GM21367 (cell line): ENCODE measurements around the gene TRMT1.

Source experiments
- ATAC-seq: cut with Tn5 transposase; IDR thresholded peaks from one replicate; pipeline ENCODE4 v1.9.1; 2021; ENCODE audit not compliant: unreplicated experiment

TRMT1 gene

DNA sequence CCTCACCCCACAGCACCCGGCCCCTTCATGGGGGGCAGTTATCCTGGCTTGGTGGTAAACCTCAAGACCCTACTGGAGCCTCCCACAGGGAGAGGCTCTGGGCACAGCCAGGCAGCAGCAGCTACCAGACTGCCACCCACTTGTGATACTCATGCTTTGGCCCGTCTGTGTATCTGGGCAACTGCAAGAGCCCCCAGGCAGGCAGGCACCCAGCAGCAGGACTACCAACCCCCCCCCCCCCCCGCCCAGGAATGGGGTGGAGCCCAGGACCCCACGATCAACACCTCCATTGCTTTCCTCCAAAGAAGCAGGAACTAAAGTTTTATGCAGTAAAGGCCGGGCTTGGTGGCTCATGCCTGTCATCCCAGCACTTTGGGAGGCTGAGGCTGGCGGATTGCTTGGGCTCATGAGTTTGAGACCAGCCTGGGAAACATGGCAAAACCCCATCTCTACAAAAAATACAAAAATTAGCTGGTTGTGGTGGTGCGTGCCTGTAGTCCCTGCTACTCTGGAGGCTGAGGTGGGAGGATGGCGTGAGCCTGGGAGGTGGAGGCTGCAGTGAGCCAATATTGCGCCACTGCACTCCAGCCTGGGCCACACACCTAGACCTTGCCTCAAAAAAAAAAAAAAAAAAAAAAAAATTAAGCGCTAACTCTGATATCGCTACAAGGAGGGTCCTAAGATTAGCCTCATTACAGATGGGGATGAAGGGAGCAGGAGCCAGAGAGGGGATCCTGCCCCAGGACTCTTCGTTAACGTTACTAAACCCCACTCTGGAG, 12.8 kb downstream of the TRMT1 start:
- no peak for ATAC-seq

DNA sequence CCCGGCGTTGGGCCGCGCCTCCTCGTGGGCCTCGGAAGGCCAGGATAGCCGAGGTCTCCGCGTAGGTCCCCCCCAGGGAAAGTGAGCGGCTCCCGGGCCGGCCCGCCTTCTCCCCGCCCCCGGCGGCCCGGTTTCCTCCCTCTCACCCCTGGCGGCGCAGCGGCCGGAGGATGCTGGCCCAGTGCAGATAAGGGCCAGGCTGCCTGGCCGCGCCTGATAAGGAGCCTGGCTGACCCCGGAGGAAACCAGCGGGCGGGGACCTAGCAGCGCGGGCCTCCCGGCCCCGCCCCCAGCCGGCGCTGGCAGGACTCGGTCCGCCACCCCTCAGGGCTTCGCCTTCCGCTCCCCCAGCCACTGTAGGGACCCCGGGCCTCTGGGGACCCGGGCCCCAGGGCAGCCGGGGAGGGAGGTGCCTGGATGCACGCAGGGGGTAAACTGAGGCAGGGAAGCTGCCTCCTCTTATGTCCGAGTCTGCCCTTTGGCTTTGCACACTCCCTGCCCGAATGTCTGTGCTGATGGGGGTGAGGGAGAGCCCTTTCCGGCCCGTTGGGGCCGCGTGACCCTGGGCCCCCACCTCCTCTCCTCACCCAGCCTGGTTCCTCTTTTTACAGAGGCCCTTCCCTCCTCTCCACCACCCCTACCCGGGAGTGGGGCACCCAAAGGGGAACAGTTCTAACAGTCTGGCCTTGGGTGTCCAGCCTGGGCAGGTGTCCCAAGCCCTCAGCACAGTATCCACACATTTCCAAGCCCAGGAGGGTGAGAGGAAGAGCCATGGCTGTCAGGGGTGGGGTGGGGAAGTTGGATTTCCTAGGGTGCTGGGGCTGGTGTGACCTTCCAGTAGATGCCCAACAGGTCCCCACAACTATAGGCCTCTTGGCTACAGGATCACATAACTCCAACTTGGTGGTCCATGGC, 13.6 kb downstream of the TRMT1 start, which contains the start of gene LYL1:
Gene LYL1 (minus strand): TSS at position 193 of the 915 bp plus-strand sequence. CDS start 1,687 bp downstream, outside the sequence.
- no peak for ATAC-seq

DNA sequence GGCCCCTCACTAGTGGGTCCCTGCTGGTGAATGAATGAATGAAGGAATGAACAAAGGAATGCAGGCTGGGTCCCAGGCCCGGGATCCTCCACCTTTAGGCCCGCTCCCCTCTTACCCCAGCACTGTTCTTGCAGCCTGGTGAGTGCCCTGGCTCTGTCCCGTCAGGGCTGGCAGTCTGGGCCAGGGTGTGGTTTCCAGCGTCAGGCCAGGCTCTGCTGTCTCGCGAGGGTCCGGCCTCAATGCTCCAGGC, 14.2 kb downstream of the TRMT1 start:
- no peak for ATAC-seq

DNA sequence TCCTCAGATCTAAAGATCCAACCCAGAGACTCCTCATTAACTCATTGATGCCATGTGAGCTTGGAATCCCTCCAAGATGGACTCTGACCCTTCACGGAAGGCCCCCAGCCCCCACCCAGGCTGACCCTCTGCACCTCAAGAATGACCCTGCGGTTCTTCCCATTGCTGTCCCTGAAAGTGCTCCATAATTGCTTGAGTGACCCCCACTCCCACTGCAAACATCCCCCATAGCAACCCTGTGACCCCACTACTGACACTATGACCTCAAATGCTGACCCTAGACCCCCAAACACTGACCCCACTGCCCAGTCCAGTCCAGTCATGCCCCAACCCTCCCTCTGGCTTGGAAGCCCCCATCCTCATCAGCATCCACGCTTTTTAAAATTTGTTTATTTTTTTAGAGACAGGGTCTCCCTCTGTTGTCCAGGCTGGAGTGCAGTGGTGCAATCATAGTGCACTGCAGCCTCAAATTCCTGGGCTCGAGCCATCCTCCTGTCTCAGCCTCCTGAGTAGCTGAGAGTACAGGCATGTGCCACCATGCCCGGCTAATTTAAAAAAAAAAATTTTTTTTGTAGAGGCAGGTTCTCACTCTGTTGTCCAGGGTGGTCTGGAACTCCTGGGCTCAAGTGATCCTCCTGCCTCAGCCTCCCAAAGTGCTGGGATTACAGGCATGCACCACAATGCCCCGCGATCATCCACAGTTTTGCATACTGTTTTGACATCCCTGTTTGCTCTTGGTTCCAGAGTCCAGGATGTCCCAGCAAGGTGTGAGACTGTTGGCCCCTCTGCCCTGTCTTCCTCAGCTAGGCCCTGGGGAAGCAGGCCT, 14.7 kb downstream of the TRMT1 start:
- no peak for ATAC-seq

DNA sequence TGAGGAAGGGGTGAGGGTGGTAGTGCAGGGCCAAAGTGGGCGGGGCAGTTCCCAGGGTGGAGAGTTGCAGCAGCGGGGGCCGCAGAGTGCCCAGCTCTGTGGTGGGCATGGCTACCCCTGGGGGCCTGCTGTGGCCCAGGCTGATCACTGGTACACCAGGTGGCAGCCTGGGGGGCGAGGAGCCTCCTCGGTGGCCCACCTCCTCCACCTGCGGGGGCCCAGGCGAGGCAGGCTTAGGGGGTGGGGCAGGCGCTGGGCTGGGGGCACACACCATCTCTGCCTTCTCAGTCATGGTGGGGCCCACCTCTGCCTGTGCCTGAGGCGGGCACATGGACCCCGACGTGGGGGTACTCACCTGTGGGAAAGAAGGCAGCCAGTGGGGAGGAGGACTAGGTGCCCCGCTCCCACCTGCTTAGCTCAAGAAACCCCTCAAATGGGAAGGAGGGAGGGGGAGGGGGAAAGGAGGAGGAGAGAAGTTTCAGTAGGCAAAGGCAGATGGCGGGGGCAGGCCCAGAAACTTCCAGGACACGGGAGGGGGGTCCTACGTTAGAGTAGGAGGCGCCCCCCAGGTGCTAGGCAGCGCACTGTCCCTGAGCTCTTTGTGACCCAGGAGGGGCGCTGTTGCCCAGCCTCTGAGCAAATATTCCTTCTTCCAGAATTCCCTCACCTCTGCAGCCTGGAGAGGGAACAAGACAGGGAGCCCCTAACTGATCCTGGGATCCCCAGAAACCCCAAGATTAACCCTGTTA, 15.5 kb downstream of the TRMT1 start:
- no peak for ATAC-seq

DNA sequence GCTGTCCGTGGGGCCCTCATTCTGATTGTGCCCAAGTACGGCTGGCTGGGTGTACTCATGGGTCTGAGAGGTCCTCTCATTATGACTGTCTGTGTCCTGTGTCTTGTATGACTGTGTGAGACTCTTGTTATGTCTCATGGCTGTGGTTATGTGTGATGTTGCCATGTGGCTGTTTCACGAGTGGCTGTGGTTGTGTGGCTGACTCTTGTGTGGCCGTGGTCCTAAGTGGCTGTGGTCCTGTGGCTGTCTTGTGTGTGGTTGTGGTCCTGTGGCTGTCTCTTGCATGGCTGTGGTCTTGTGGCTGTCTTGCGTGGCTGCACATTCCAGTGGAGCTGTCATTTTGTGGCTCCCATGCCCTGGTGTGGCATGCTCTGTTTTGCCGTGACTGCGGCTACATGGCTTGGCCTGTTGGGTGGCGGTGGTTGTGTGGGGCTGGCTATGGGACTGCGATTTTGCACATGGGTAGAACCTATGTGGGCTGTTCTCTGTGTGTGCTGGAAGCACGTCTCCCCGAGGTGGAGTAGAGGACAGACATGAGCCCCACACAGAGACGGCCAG, 16.4 kb downstream of the TRMT1 start:
- ATAC-seq = no peak

DNA sequence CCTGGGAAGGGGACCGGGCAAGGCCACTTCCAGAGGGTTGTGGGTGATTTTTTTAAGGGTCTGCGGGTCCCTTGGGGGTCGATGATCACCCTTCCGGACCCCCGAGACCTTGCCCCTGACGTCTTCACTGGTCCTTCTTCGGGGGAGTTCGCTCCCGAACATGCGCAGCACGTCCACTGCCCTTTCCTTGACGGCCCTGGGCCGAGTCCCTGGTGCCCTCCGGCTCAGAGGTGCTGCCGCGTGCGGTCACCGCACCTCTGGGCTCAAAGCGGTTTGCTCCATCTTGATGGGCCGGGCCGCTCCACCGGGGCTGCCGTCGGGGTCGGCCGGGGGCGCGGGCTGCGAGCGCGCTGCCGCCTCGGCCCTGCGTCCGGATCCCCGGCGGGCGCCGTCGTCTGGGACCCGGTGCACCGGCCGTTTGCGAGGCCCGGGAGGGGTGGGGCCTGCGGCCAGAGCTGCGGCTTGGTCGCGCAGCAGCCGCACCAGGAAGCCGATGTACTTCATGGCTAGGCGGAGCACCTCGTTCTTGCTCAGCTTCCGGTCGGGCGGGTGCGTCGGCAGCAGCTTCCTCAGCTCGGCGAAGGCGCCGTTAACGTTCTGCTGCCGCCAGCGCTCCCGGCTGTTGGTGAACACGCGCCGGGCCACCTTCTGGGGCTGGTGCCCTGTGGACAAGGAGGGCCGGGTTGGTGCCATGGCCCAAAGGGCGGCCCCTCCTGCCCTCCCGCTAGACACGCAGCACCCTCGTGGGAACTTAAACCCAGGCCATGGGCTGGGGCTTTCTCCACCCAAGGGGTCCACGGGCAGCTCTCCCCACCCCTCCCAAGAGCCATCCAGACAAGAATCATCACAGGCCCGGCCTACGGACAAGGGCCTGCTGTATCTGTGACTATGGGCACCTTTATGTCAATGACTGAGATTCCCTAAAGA, 17.2 kb downstream of the TRMT1 start:
- no peak for ATAC-seq

DNA sequence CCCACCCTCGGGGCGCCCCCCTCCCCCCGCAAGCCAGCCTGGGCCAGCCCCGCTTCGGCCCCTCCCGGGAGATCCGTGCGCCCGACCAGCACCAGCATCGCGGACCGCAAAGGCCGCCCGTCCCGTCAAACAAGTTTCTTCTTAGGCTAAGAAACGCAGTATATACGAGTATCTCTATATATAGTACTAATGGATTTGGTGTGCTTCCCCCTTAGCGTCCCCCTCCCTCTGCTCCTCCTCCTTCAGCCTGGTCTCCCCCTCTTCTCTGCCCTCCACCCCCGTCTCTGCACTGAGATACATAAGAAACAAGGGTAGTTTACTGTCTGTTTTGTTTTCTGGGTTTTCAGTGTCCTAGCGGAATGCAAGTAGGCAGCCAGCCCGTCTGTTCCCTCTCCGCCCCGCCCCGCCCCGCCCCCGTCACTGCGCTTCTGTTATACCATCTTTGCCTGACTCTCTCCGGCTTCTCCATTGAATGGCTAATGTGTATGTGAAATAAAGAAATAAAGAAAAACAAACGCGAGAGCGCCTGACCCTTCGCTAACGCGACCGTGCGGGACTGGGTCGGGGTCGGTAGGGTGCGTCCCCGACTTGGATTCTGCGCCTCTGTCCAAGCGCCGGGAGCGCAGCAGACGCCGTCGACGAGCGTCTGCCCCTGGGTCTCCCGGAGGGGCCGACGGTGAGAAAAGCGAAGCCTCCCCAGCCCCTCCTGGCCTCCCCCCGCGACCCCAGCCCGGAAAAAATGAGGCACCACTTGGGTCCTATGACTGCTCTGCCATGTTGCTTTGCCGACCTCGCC, 18.1 kb downstream of the TRMT1 start:
- ATAC-seq = no peak

DNA sequence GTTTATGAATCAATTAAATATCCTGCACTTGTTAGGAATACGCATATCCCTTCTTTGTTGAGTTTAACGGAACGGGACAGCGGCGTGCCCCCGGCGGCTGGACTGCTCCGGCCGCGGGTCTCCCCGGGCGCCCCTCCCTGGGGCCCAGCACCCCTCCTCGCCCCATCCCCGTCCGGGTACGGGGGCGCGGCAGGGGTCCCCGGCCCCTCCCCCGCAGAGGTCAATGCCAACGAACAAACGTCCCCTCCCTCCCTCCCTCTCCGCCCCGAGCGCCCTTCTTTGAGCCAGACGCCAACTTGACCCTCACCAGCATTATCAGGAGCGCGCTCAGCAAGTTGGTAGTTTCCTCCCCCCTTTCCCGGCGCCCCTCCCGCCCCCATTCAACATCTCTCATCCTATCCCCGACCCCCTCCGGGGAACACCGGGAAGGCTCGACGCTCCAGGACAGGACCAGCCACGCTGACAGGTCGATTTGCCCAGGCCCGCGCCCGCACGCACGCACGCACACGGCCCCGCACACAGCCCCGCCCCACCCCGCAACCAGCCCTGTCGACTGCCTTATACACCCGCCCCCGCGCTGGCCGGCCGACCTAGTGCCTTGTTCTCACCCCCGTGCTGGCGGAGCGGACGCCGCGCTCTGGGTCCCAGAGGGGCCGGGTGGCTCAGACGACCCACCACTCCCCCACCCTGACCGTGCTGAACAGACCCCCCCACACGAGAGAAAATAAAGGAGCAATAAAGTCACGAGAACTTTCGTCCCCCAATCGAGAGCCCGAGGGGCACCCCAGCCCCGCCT, 18.9 kb downstream of the TRMT1 start:
- no peak for ATAC-seq

DNA sequence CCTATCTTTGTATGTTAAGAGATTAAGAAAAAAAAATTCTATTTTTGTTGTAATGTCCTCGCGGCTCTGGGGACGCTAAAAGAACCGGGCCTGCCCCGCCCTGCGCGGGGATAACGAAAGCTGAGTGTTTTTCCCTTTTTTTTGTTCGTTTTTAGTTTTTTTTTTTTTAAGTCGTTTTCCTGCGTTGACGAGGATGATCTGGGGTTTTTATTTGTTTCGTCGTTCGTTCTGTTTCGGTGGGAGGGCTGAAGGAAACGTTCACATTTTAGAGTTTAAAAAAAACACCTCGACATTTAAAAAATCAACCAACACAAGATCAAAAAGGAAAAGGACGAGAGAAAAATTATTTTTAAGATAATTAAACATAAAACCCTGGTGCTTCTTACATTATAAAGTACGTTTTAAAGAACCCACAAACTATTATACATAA, 19.5 kb downstream of the TRMT1 start:
- ATAC-seq = no peak

DNA sequence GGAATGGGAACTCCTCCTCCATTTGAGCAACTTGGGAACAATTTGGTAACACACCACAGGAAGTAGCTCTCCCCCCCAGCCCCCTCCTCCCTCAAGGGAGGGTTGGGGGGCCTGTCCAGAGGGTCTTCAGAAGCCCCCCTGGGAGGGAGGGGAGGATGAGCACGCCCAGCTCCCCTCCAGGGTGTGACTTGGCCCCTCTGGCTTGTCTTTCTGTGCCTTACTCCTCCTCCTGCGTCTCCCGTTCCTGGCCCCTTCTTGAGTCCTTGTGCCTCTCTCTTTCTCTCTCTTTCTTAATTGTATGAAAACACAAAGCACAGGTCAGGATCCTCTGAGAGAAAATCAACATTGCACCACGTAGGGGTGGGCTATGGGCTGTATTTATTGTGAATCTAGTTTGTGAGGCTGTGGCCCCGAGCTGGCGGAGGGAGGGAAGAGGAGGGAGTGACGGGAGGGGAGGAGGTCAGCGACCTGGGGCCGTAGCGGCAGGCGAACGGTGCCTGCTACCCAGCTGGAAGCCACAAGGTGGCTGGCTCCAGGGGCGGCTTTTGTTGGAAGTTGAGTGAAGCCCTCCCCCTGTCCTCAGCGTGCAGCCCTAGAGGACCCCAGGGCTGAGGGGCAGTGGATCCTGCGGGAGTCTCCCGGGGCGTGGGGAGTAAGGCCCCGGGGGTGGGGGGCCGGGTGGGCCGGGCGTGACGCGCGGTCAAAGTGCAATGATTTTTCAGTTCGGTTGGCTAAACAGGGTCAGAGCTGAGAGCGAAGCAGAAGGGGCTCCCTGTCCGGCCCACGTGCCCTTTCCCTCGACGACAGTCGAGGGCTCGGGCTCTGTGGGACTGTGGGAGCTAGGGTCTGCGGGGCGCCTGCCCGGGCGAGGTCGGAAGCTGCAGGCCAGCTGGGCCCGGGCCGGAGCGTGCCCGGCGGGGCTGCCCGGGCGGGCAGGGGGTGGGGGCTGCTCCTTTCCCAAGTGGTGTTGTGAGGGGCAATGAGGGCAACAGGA, 20.3 kb downstream of the TRMT1 start:
- no peak for ATAC-seq

DNA sequence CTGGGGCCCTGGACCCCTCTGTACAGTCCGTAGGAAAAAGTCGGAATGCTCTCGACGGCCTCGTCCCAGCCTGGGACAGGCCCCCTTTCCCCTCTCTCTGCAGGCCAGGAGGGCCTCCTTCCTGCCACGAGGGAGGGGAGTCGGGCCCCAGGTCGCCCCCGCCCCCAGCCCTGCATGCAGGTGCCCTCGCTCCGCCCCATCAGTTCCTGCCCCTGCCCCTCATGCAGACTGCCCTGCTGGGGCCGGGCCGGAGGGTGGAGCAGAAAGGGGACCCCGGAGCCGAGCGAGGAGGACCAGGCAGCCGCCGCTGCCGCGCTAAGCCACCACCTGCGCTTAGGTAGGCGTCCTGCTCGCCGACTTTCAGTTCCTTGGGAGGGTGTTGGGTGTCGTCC, 21.2 kb downstream of the TRMT1 start:
- no peak for ATAC-seq

DNA sequence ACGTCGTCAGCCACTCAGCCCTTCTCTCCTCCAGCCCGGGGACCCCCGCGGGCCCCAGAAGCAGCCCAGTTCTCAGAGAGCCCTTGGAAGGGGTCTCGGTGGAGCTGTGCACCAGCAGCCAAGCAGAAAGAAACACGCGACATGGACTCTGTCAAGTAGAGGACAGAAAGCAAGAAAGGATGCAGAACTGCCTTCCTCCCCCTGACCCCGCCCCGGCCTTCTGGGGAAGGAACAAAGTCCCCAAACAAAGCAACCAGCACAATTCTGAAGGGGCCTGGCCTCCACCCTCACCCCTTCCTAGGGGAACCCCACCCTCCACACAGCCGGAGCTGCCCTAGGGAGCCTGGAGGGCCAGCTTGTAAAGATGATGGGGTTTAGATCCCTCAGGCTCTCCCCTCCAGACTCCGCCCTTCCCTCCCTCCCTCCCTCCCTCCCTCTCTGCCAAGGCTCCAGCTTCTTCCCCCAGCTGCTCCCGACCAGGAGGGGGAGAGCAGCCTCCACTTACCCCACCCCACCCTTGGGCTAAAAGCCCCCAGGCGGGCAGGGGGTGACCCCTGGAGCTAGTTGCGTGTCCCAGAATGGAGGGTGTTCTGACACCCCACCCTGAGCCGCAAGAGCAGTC, 21.7 kb downstream of the TRMT1 start:
- ATAC-seq = no peak

DNA sequence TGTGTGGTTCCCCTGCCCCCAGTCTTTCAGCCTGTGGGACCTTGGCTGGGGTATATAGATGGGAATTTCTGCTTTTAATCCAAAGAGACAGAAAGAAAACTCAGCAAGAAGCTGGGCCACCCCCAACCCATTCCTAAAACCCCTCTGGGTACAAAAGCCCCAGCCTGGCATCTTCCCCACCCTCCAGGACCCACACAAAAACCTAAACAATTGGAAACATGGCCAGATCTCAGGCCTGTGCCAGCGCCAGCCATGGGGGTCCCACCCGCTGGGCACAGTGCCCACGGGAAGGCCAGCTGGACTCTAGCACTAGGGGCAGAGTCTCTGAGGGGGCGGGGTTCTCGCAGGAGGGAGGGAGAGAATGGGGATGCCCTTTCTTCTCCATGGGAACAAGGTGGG, 22.4 kb downstream of the TRMT1 start:
- no peak for ATAC-seq

DNA sequence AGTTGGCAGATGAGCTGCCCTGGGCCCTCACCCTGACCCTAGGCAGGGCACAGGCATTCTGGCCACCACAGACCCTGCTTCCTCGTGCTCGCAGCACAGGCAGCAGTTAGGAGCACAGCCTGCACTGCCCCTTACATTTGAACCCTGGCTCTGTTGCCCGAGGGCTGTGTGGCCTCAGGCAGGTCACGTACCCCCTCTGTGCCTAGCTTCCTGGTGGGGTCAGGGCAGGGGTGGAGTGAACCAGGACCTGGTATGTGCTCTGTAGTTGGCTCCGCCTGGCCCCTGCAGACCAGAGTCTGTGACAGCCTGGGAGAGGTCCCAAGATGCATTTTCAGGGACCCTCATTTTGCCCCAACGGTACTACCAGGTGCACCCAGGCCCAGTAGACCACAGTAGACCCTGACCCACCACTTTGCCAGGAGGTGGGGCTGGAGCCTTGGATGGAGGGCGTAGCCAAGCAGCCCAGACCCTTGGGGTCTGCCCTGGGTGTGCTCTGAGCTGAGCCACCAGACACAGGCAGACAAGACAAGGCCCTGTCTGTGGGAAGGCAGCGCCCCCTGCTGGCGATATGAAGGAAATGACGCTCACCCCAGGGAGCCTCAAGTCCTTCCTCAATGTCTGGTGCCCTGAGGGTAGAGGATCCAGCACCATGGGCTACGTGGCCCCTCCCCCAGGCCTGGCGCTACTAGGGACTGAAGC, 23.0 kb downstream of the TRMT1 start:
- no peak for ATAC-seq
